Endothelial cell of hepatic sinusoid (primary cell): ENCODE results near the gene COL5A2.

Experiments
- in situ Hi-C: cut with HindIII; loops from 2 replicates; pipeline ENCODE4 v1.10.0; 2017; ENCODE audit warnings: low sequenced_read_pairs

Gene COL5A2

GRCh38 chr2:189178726-189179569, 613 bp downstream of the COL5A2 start:
- in situ Hi-C loops: no loop called here

GRCh38 chr2:189178054-189178453, 1.5 kb downstream of the COL5A2 start:
- in situ Hi-C loops: no loop called here

- in situ Hi-C loops: no loop called here
Observed at GRCh38 chr2:189177251-189177840, 2.2 kb downstream of the COL5A2 start.

GRCh38 chr2:189176516-189176915, 3.0 kb downstream of the COL5A2 start:
- in situ Hi-C loops: no loop called here

- in situ Hi-C loops: no loop called here
Observed at GRCh38 chr2:189175869-189176433, 3.6 kb downstream of the COL5A2 start.

- in situ Hi-C loops: no loop called here
Observed at GRCh38 chr2:189171956-189172609, 7.5 kb downstream of the COL5A2 start.

GRCh38 chr2:189168856-189169499, 10.6 kb downstream of the COL5A2 start:
- in situ Hi-C loops: loop anchor here (5.0 kb wide), 1 partner anchor 87 kb away; no protein-coding TSS in a partner anchor

GRCh38 chr2:189165656-189166380, 13.7 kb downstream of the COL5A2 start:
- in situ Hi-C loops: loop anchor here (5.0 kb wide), 1 partner anchor 84 kb away; no protein-coding TSS in a partner anchor

- in situ Hi-C loops: loop anchor here (5.0 kb wide), 1 partner anchor 82 kb away; no protein-coding TSS in a partner anchor
Observed at GRCh38 chr2:189164746-189165145, 14.8 kb downstream of the COL5A2 start.

GRCh38 chr2:189163889-189164288, 15.7 kb downstream of the COL5A2 start:
- in situ Hi-C loops: no loop called here

- in situ Hi-C loops: no loop called here
Observed at GRCh38 chr2:189162566-189162965, 17.0 kb downstream of the COL5A2 start.

GRCh38 chr2:189161894-189162293, 17.7 kb downstream of the COL5A2 start:
- in situ Hi-C loops: no loop called here

- in situ Hi-C loops: no loop called here
Observed at GRCh38 chr2:189159717-189160116, 19.8 kb downstream of the COL5A2 start.

- in situ Hi-C loops: no loop called here
Observed at GRCh38 chr2:189159273-189159672, 20.3 kb downstream of the COL5A2 start.

GRCh38 chr2:189157939-189158338, 21.6 kb downstream of the COL5A2 start:
- in situ Hi-C loops: no loop called here

GRCh38 chr2:189157456-189157855, 22.1 kb downstream of the COL5A2 start:
- in situ Hi-C loops: no loop called here

- in situ Hi-C loops: no loop called here
Observed at GRCh38 chr2:189155795-189156194, 23.8 kb downstream of the COL5A2 start.

GRCh38 chr2:189153619-189154018, 25.9 kb downstream of the COL5A2 start:
- in situ Hi-C loops: no loop called here

- in situ Hi-C loops: no loop called here
Observed at GRCh38 chr2:189152483-189152882, 27.1 kb downstream of the COL5A2 start.

GRCh38 chr2:189151906-189152305, 27.7 kb downstream of the COL5A2 start:
- in situ Hi-C loops: no loop called here
